PC-9 (cell line): ENCODE data around the gene S100A4.

Source experiments
- CTCF ChIP-seq: fragments of 200-600 bp; sonication (generic); conservative IDR thresholded peaks from 2 replicates; pipeline ENCODE4 v1.6.1; 2017; ENCODE audit warnings: mixed run types, antibody characterized with exemption, mild to moderate bottlenecking, moderate library complexity
- EZH2 ChIP-seq: fragments of 200-600 bp; sonication (generic); IDR thresholded peaks from 2 replicates; pipeline ENCODE4 v1.8.0; 2017; ENCODE audit warnings: antibody characterized with exemption, low read depth

- TF ChIP-seq CTCF (no peak), EZH2 (no peak)
Measured at GRCh38 chr1:153560241-153560640, 14.6 kb upstream of the S100A4 start.
